HFFc6 (cell line): Measurements from ENCODE around the gene SLC35F5. TPM values are rescaled to one million over a fixed set of nuclear protein-coding genes. Genes with fewer than 3 reads are reported as not detected.
"Not testable (repeated sequence)": the region's sequence is repeated elsewhere in the genome, so short reads cannot be mapped to it uniquely, and the experiment has no call there.

Experiments
- DNase-seq: peaks from one replicate; pipeline ENCODE4 v3.0.0-alpha.2; 2018
- H3K27ac Mint-ChIP-seq: 2 replicates; pipeline ENCODE4 v1.8.0; 2020; ENCODE audit warnings: mild to moderate bottlenecking, mixed read lengths
- H3K27me3 Mint-ChIP-seq: 2 replicates; pipeline ENCODE4 v1.8.0; 2021; ENCODE audit warnings: mild to moderate bottlenecking, moderate library complexity, mixed read lengths; ENCODE audit not compliant: insufficient read depth
- H3K36me3 Mint-ChIP-seq: 2 replicates; pipeline ENCODE4 v1.8.0; 2021; ENCODE audit warnings: low read depth, mixed read lengths
- H3K4me1 Mint-ChIP-seq: 2 replicates; pipeline ENCODE4 v1.8.0; 2020; ENCODE audit warnings: low read depth, mixed read lengths
- H3K4me3 Mint-ChIP-seq: 2 replicates; pipeline ENCODE4 v1.8.0; 2020; ENCODE audit warnings: mild to moderate bottlenecking, moderate library complexity, mixed read lengths
- H3K9me3 Mint-ChIP-seq: 2 replicates; pipeline ENCODE4 v1.8.0; 2020; ENCODE audit warnings: mild to moderate bottlenecking, mixed read lengths
- total RNA-seq, 6 experiments: library from RNA; stranded (reverse); fragmentation: NEBNext Ultra II Directional; extraction: Animal tissue kit (Norgen Biotek cat#: 25700); gene quantifications; 2 replicates in 1 of 6; 3 replicates in 5 of 6; pipeline ENCODE4 v1.2.3, GENCODE V29; 2021
- TF ChIP-seq, protein P1 (sequence below): fragments of 200-600 bp; sonication (generic); IDR thresholded peaks from 2 replicates; pipeline ENCODE4 v1.5.0; 2021; ENCODE audit warnings: antibody characterized with exemption, mild to moderate bottlenecking

SLC35F5 gene
- total RNA-seq, 6 experiments from 2014 or later = 104 to 151 (median 119) TPM

DNA sequence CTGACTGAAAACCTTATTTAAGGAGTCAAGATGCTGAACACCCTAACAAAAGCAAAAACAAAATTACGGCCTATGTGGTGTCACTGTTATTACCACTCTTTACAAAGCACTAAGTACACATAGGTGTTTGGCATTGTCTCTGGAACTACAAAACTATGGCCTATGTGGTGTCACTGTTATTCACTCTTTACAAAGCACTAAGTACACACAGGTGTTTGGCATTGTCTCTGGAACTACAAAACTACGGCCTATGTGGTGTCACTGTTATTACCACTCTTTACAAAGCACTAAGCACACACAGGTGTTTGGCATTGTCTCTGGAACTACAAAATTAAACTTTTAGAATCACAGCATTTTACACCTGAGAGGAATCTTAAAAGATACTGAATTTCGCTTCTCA is 47.4 kb downstream of the SLC35F5 start:
- DNase-seq = no peak
- TF ChIP-seq, protein P1, sequence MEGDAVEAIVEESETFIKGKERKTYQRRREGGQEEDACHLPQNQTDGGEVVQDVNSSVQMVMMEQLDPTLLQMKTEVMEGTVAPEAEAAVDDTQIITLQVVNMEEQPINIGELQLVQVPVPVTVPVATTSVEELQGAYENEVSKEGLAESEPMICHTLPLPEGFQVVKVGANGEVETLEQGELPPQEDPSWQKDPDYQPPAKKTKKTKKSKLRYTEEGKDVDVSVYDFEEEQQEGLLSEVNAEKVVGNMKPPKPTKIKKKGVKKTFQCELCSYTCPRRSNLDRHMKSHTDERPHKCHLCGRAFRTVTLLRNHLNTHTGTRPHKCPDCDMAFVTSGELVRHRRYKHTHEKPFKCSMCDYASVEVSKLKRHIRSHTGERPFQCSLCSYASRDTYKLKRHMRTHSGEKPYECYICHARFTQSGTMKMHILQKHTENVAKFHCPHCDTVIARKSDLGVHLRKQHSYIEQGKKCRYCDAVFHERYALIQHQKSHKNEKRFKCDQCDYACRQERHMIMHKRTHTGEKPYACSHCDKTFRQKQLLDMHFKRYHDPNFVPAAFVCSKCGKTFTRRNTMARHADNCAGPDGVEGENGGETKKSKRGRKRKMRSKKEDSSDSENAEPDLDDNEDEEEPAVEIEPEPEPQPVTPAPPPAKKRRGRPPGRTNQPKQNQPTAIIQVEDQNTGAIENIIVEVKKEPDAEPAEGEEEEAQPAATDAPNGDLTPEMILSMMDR = no peak
- Mint-ChIP-seq H3K4me1 (no peaks in the 10 kb centered on the region), H3K27me3 (no peaks in the 10 kb centered on the region; the same call in 1 of the 2 replicates), H3K9me3 (no peaks in the 10 kb centered on the region), H3K36me3 (peaks cover 19% of the 10 kb centered on the region; the same call in 1 of the 2 replicates), H3K4me3 (no peak overlapping the region), H3K27ac (no peak overlapping the region)

DNA sequence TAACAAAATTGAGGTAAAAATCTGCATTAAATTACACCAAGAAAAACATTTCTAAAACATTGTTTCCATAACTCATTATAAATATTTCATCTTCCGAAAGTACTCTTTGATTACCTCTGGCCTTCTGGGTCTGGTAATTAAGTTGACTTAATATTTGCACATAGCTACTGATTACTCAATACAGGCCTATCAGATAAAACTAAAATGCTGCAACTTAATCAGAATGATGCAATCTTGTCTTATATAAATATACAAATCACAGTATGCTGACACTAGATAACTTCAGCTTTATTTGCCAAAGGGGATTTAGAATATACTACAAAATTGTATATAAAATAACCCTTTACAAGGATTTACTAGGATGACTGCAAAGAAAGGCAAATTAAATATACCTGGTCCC is 49.3 kb downstream of the SLC35F5 start:
- H3K9me3 Mint-ChIP-seq = no peaks in the 10 kb centered on the region
- no peaks in the 10 kb centered on the region for H3K4me1 Mint-ChIP-seq
- H3K27ac Mint-ChIP-seq = no peak overlapping the region
- peaks cover 13% of the 10 kb centered on the region; the same call in 1 of the 2 replicates for H3K36me3 Mint-ChIP-seq
- H3K27me3 Mint-ChIP-seq = no peaks in the 10 kb centered on the region; the same call in 1 of the 2 replicates
- no peak overlapping the region for H3K4me3 Mint-ChIP-seq
- DNase-seq = no peak
- TF ChIP-seq, protein P1 = no peak

DNA sequence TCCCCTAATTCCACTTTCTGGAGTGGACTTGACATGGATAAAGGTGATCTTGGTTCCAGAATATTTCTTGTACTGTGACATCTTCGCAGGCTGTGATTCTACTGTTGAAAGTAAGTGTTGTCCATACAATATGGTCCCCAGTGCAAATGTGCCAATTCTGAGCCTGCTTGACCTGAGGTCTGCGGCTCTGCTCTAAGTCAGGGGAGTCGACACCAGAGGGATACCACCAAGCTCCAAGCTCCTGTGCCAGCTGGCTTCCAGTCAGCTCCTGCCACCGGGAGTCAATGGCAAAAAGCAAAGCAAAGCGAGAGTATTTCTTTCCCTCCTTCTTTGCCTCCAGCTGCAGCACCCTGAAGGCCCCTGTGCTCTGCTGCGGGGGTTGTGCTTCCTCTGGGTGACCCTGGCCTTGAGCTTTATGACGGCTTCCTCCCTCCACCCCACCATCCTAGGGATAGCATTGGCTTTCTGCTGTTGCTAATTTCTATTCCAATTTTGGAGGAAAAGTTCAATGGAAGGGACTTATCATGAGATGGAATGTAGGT is 50.4 kb downstream of the SLC35F5 start:
- H3K4me1 Mint-ChIP-seq = no peaks in the 10 kb centered on the region
- no peaks in the 10 kb centered on the region for H3K9me3 Mint-ChIP-seq
- TF ChIP-seq, protein P1 = no peak
- H3K4me3 Mint-ChIP-seq = no peak overlapping the region
- no peak for DNase-seq
- no peak overlapping the region for H3K27ac Mint-ChIP-seq
- no peaks in the 10 kb centered on the region; the same call in 1 of the 2 replicates for H3K27me3 Mint-ChIP-seq
- H3K36me3 Mint-ChIP-seq = peaks cover 10% of the 10 kb centered on the region; the same call in 1 of the 2 replicates

DNA sequence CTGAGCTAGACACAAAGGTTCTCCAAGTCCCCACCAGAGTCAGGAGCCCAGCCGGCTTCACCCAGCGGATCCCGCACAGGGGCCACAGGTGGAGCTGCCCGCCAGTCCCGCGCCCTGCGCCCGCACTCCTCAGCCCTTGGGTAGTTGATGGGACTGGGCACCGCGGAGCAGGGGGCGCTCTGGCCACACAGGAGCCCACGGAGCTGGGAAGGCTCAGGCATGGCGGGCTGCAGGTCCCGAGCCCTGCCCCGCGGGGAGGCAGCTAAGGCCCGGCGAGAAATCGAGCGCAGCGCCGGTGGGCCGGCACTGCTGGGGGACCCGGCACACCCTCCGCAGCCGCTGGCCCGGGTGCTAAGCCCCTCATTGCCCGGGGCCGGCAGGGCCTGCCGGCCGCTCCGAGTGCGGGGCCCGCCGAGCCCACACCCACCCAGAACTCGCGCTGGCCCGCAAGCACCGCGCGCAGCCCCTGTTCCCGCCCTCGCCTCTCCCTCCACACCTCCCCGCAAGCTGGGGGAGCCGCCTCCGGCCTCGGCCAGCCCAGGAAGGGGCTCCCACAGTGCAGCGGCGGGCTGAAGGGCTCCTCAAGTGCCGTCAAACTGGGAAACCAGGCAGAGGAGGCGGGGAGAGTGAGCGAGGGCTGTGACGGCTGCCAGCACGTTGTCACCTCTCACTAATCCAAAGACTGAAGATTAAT is 52.0 kb downstream of the SLC35F5 start:
- H3K4me1 Mint-ChIP-seq, H3K27me3 Mint-ChIP-seq, H3K4me3 Mint-ChIP-seq, H3K36me3 Mint-ChIP-seq, H3K9me3 Mint-ChIP-seq, H3K27ac Mint-ChIP-seq, DNase-seq: not testable (repeated sequence)

DNA sequence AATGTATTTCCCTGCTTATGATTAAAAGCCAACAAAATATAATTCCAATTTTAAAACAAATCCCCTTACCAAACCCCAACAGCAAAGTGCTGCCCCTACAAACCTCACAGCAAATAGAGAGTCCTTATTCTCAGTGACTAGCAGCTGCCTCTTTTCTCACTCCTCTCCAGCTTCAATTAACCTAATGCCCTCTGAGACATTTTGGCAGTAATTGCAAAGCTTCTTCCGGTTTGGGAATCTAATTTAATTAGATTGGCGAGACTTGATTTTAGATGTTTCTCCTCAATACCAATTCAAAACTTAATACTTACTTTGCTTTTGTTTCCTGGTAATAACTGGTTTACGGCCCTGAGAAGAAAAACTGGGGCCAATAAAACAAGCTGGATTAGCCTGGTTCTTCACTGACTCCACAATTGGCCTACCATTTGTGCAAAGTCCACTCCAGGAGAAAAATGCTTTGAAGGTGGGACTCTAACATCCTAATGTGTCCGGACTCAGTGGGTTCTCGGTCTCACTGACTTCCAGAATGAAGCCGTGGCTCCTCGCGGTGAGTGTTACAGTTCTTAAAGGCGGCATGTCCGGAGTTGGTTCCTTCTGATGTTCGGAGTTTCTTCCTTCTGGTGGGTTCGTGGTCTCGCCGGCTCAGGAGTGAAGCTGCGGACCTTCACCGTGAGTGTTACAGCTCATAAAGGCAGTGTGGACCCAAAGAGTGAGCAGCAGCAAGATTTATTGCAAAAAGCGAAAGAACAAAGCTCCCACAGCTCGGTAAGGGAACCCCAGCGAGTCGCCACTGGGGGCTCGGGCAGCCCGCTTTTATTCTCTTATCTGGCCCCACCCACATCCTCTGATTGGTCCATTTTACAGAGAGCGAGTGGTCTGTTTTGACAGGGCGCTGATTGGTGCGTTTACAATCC is 52.8 kb downstream of the SLC35F5 start:
- H3K9me3 Mint-ChIP-seq = no peaks in the 10 kb centered on the region
- no peak overlapping the region for H3K27ac Mint-ChIP-seq
- H3K4me1 Mint-ChIP-seq = no peaks in the 10 kb centered on the region
- DNase-seq = no peak
- peaks cover 3% of the 10 kb centered on the region; the same call in 1 of the 2 replicates for H3K27me3 Mint-ChIP-seq
- TF ChIP-seq, protein P1 = no peak
- peaks cover 5% of the 10 kb centered on the region; the same call in 1 of the 2 replicates for H3K36me3 Mint-ChIP-seq
- H3K4me3 Mint-ChIP-seq = no peak overlapping the region
